ENCODE data around the gene PRLH. TPM values are rescaled to one million over a fixed set of nuclear protein-coding genes. Genes with fewer than 3 reads are reported as not detected.

The PRLH gene
- total and polyA plus RNA-seq, 2 of the 13 experiments (the other 11 are each of a cell fraction or from before 2014, with no cell fraction given) = not detected

DNA sequence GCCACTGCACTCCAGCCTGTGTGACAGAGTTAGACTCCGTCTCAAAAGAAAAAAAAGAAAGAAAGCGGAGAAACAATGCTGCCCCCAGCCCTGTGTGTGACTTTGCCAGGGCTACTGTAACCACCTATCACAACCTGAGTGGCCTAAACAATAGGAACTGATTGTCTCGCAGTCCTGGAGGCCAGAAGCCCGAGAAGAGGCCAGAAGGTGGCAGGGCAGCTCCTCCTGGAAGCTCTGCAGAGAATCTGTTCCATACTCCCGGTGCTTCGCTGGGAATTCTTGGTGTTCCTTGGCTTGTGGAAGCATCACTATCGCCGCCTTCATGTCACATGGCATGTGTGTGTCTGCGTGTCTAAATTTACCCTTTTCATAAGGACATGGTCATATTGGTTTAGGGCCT lies 38.6 kb downstream of the PRLH start:
- FAIRE-seq (no peak), ATAC-seq (peak; percentile 55), DNase-seq (ENCODE audit: low spot score) (peak; percentile 64)
- Histone ChIP-seq H3K36me3 (replicated peaks in 1 of 2; ENCODE audit: control insufficient read depth in 1 of 2, insufficient read depth in 2 of 2, low read length in 2 of 2) (no peaks in the 10 kb centered on the region), H3K9me3 (ENCODE audit: low read length) (no peaks in the 10 kb centered on the region), H3K27me3 (ENCODE audit: control insufficient read depth in 1 of 2, insufficient read depth in 2 of 2, low read length in 2 of 2) (peaks cover 5 to 6% of the 10 kb centered on the region in 2 experiments; a peak in 4 of 5 replicates), H3K79me2 (ENCODE audit: insufficient read depth, low read length) (no peaks in the 10 kb centered on the region), H3K4me3 (replicated peaks in 1 of 3; ENCODE audit: insufficient read depth in 1 of 3, low read depth in 2 of 3, low read length in 3 of 3) (no peak overlapping the region), H3K4me1 (ENCODE audit: insufficient read depth, low read length) (peaks cover 58% of the 10 kb centered on the region), H3K4me2 (ENCODE audit: low read depth, low read length) (no peak overlapping the region), H4K20me1 (ENCODE audit: insufficient read depth, low read length) (no peaks in the 10 kb centered on the region), H2AFZ (ENCODE audit: low read length) (no peak overlapping the region), H3K9ac (ENCODE audit: insufficient read depth, low read depth, low read length) (no peak overlapping the region), H3K27ac (ENCODE audit: extremely low read length, insufficient read depth, low read length) (no peak overlapping the region)
- intact Hi-C loops (cut with micrococcal nuclease; ENCODE audit: unreplicated experiment) (loop anchor here (1.0 to 2.0 kb wide), 4 partner anchors 68 to 169 kb away; no protein-coding TSS in a partner anchor), in situ Hi-C loops (cut with HindIII; ENCODE audit: extremely low pct_ligation_motif_present, low pct_unique_long_range_greater_than_20kb) (loop anchor here (5.0 kb wide), 1 partner anchor 137 kb away; no protein-coding TSS in a partner anchor)
- 42% methylated on average over 9 of the region's 9 CpGs for WGBS (ENCODE audit: low lambda C conversion rate)
- CTCF ChIA-PET (ENCODE audit: low intra/inter-chr PET ratio, low total read pairs) = interaction anchor here (0.8 to 2.8 kb wide), 5 partner anchors 9 to 140 kb away, joined by 3 to 22 read pairs (median 5); no protein-coding TSS in a partner anchor
- BruUV-seq (replicated peaks) = no TSS peak
- POLR2A ChIA-PET = no interaction called here
- 0 out of 2 replicates have a peak, but pooled peaks have one; percentile 36 for TF ChIP-seq IRF2 (CRISPR knock-in tag; IDR thresholded peaks at IDR 0.05)
- TF ChIP-seq, protein P1, sequence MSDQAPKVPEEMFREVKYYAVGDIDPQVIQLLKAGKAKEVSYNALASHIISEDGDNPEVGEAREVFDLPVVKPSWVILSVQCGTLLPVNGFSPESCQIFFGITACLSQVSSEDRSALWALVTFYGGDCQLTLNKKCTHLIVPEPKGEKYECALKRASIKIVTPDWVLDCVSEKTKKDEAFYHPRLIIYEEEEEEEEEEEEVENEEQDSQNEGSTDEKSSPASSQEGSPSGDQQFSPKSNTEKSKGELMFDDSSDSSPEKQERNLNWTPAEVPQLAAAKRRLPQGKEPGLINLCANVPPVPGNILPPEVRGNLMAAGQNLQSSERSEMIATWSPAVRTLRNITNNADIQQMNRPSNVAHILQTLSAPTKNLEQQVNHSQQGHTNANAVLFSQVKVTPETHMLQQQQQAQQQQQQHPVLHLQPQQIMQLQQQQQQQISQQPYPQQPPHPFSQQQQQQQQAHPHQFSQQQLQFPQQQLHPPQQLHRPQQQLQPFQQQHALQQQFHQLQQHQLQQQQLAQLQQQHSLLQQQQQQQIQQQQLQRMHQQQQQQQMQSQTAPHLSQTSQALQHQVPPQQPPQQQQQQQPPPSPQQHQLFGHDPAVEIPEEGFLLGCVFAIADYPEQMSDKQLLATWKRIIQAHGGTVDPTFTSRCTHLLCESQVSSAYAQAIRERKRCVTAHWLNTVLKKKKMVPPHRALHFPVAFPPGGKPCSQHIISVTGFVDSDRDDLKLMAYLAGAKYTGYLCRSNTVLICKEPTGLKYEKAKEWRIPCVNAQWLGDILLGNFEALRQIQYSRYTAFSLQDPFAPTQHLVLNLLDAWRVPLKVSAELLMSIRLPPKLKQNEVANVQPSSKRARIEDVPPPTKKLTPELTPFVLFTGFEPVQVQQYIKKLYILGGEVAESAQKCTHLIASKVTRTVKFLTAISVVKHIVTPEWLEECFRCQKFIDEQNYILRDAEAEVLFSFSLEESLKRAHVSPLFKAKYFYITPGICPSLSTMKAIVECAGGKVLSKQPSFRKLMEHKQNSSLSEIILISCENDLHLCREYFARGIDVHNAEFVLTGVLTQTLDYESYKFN (CRISPR knock-in tag; conservative IDR thresholded peaks at IDR 0.05) = 0 out of 2 replicates have a peak, but pooled peaks have one; percentile 15
- 0 out of 2 replicates have a peak, but pooled peaks have one; percentile 28 for TF ChIP-seq ZKSCAN8 (CRISPR knock-in tag; IDR thresholded peaks at IDR 0.05; ENCODE audit: borderline replicate concordance)
- TF ChIP-seq, protein P2, sequence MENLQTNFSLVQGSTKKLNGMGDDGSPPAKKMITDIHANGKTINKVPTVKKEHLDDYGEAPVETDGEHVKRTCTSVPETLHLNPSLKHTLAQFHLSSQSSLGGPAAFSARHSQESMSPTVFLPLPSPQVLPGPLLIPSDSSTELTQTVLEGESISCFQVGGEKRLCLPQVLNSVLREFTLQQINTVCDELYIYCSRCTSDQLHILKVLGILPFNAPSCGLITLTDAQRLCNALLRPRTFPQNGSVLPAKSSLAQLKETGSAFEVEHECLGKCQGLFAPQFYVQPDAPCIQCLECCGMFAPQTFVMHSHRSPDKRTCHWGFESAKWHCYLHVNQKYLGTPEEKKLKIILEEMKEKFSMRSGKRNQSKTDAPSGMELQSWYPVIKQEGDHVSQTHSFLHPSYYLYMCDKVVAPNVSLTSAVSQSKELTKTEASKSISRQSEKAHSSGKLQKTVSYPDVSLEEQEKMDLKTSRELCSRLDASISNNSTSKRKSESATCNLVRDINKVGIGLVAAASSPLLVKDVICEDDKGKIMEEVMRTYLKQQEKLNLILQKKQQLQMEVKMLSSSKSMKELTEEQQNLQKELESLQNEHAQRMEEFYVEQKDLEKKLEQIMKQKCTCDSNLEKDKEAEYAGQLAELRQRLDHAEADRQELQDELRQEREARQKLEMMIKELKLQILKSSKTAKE (CRISPR knock-in tag; IDR thresholded peaks at IDR 0.05; ENCODE audit: borderline replicate concordance) = no peak
- TF ChIP-seq, protein P3, sequence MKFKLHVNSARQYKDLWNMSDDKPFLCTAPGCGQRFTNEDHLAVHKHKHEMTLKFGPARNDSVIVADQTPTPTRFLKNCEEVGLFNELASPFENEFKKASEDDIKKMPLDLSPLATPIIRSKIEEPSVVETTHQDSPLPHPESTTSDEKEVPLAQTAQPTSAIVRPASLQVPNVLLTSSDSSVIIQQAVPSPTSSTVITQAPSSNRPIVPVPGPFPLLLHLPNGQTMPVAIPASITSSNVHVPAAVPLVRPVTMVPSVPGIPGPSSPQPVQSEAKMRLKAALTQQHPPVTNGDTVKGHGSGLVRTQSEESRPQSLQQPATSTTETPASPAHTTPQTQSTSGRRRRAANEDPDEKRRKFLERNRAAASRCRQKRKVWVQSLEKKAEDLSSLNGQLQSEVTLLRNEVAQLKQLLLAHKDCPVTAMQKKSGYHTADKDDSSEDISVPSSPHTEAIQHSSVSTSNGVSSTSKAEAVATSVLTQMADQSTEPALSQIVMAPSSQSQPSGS (CRISPR knock-in tag; IDR thresholded peaks at IDR 0.05) = no peak
- TF ChIP-seq, protein P4, sequence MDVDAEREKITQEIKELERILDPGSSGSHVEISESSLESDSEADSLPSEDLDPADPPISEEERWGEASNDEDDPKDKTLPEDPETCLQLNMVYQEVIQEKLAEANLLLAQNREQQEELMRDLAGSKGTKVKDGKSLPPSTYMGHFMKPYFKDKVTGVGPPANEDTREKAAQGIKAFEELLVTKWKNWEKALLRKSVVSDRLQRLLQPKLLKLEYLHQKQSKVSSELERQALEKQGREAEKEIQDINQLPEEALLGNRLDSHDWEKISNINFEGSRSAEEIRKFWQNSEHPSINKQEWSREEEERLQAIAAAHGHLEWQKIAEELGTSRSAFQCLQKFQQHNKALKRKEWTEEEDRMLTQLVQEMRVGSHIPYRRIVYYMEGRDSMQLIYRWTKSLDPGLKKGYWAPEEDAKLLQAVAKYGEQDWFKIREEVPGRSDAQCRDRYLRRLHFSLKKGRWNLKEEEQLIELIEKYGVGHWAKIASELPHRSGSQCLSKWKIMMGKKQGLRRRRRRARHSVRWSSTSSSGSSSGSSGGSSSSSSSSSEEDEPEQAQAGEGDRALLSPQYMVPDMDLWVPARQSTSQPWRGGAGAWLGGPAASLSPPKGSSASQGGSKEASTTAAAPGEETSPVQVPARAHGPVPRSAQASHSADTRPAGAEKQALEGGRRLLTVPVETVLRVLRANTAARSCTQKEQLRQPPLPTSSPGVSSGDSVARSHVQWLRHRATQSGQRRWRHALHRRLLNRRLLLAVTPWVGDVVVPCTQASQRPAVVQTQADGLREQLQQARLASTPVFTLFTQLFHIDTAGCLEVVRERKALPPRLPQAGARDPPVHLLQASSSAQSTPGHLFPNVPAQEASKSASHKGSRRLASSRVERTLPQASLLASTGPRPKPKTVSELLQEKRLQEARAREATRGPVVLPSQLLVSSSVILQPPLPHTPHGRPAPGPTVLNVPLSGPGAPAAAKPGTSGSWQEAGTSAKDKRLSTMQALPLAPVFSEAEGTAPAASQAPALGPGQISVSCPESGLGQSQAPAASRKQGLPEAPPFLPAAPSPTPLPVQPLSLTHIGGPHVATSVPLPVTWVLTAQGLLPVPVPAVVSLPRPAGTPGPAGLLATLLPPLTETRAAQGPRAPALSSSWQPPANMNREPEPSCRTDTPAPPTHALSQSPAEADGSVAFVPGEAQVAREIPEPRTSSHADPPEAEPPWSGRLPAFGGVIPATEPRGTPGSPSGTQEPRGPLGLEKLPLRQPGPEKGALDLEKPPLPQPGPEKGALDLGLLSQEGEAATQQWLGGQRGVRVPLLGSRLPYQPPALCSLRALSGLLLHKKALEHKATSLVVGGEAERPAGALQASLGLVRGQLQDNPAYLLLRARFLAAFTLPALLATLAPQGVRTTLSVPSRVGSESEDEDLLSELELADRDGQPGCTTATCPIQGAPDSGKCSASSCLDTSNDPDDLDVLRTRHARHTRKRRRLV (CRISPR knock-in tag; IDR thresholded peaks at IDR 0.05) = no peak
- TF ChIP-seq NR2F6 (IDR thresholded peaks at IDR 0.05) = no peak
- peak; percentile 30; the same call in 1 of the 2 replicates for TF ChIP-seq NR2F6 (CRISPR knock-in tag; IDR thresholded peaks at IDR 0.05)
- TF ChIP-seq STAG1 (CRISPR knock-in tag; IDR thresholded peaks at IDR 0.05) = peak; percentile 87
- TF ChIP-seq PCBP2 (optimal IDR thresholded peaks at IDR 0.05; ENCODE audit: low read depth, low read length, poor library complexity, severe bottlenecking) = no peak
- no peak for TF ChIP-seq MEF2D (CRISPR knock-in tag; IDR thresholded peaks at IDR 0.05)
- TF ChIP-seq ZNF761 (CRISPR knock-in tag; conservative IDR thresholded peaks at IDR 0.05) = no peak
- TF ChIP-seq XRCC5 (optimal IDR thresholded peaks at IDR 0.05; ENCODE audit: low read length) = peak; percentile 55
